OCI-LY7 (cell line): ENCODE data around the gene TMPRSS2. TPM values are rescaled to one million over a fixed set of nuclear protein-coding genes. Genes with fewer than 3 reads are reported as not detected.

Experiments
- BruUV-seq: library from RNA; stranded (reverse); fragments of 400-500 nt; replicated peaks from 2 replicates; lab custom pipeline; 2021; lab: Mats Ljungman, UMichigan
- CTCF ChIA-PET: fragments of 300-600 bp; sonication (Branson Sonifier 250); formaldehyde crosslinking; loops from one replicate; lab custom pipeline; 2022; ENCODE audit warnings: antibody characterized with exemption; ENCODE audit not compliant: unreplicated experiment; lab: Charles Lee
- POLR2A ChIA-PET: fragments of 300-600 bp; sonication (Branson Sonifier 250); formaldehyde crosslinking; loops from one replicate; lab custom pipeline; 2022; ENCODE audit warnings: antibody characterized with exemption; lab: Charles Lee
- DNase-seq: peaks from one replicate; pipeline ENCODE4 v3.0.0-alpha.2; 2015; ENCODE audit warnings: low spot score
- H2AFZ ChIP-seq: fragments of 200-600 bp; sonication (generic), shearing (Covaris generic); 2 replicates; pipeline ENCODE4 v1.6.1; 2014; ENCODE audit warnings: mild to moderate bottlenecking, antibody characterized with exemption, low read length, moderate library complexity
- H3K27ac ChIP-seq: fragments of 200-600 bp; sonication (generic); 2 replicates; pipeline ENCODE4 v1.5.1; 2014; ENCODE audit warnings: mixed run types, low read depth, mild to moderate bottlenecking, moderate library complexity, low read length, inconsistent platforms; ENCODE audit not compliant: poor library complexity, severe bottlenecking
- H3K36me3 ChIP-seq: fragments of 200-600 bp; sonication (generic); 2 replicates; pipeline ENCODE4 v1.6.1; 2014; ENCODE audit warnings: mild to moderate bottlenecking, antibody characterized with exemption, low read length, moderate library complexity, mixed read lengths; ENCODE audit not compliant: insufficient read depth
- H3K4me1 ChIP-seq: fragments of 200-600 bp; sonication (generic); 2 replicates; pipeline ENCODE4 v1.5.1; 2014; ENCODE audit warnings: mild to moderate bottlenecking, low read length; ENCODE audit not compliant: insufficient read depth, poor library complexity, severe bottlenecking
- H3K4me2 ChIP-seq: fragments of 200-600 bp; sonication (generic); 2 replicates; pipeline ENCODE4 v1.6.1; 2014; ENCODE audit warnings: mild to moderate bottlenecking, low read length
- H3K4me3 ChIP-seq: fragments of 200-600 bp; sonication (generic); 2 replicates; pipeline ENCODE4 v1.5.1; 2014; ENCODE audit warnings: mild to moderate bottlenecking, low read depth, low read length; ENCODE audit not compliant: poor library complexity, severe bottlenecking
- H3K79me2 ChIP-seq: fragments of 200-600 bp; sonication (generic); 2 replicates; pipeline ENCODE4 v1.6.1; 2016; ENCODE audit warnings: low read depth, mild to moderate bottlenecking, low read length, moderate library complexity, mixed read lengths; ENCODE audit not compliant: insufficient read depth
- H3K9me2 ChIP-seq: fragments of 200-600 bp; sonication (generic); 2 replicates; pipeline ENCODE4 v1.6.1; 2016; ENCODE audit warnings: mild to moderate bottlenecking, low read length, mixed read lengths; ENCODE audit not compliant: insufficient read depth
- H3K9me3 ChIP-seq: fragments of 200-600 bp; sonication (generic); 2 replicates; pipeline ENCODE4 v1.6.1; 2014; ENCODE audit warnings: mild to moderate bottlenecking, mixed run types, low read length, mixed read lengths
- H4K20me1 ChIP-seq: fragments of 200-600 bp; sonication (generic); 2 replicates; pipeline ENCODE4 v1.6.1; 2014; ENCODE audit warnings: mild to moderate bottlenecking, antibody characterized with exemption, low read length, moderate library complexity, mixed read lengths; ENCODE audit not compliant: insufficient read depth
- EZH2phosphoT487 ChIP-seq: fragments of 200-600 bp; sonication (generic); IDR thresholded peaks from 2 replicates; pipeline ENCODE4 v1.6.1; 2018; ENCODE audit warnings: low read depth, borderline replicate concordance, mild to moderate bottlenecking, mixed run types, antibody characterized with exemption, low read length, moderate library complexity, mixed read lengths
- intact Hi-C: fragments of 100-400 bp; cut with micrococcal nuclease; formaldehyde crosslinking; loops from one replicate; pipeline ENCODE4 v1.10.0; 2022; ENCODE audit not compliant: unreplicated experiment
- total RNA-seq, 2 experiments: library from RNA; depleted of rRNA in 1 of 2; stranded (reverse); fragments of >200 nt in 1 of 2; shearing (Covaris generic) in 1 of 2; gene quantifications; 2 replicates each; pipeline ENCODE4 v1.2.3, GENCODE V29; 2014 to 2022
- TF ChIP-seq, protein P1 (sequence below): fragments of 200-600 bp; sonication (generic); conservative IDR thresholded peaks from 2 replicates; pipeline ENCODE4 v1.5.1; 2014; ENCODE audit warnings: mild to moderate bottlenecking, antibody characterized with exemption, low read length, moderate library complexity, mixed read lengths

TMPRSS2 gene
- total RNA-seq, 2 experiments from 2014 or later: 0.09 TPM; not detected in 1

DNA sequence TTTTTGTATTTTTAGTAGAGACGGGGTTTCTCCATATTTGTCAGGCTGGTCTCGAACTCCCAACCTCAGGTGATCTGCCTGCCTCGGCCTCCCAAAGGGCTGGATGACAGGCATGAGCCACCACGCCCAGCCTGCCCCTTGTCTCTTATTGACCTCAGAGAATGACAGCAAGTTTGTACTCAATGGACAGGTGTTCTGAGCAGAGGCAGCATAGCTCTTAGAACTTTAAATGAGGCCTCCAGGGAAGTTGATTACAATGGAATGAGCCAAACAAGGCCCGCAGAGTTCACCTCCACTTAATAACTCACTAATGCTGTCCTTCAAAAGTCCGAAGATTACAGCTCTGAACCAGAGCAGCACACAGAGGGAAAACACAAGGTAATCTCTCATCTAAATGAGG is 10.9 kb downstream of the TMPRSS2 start:
- DNase-seq: no peak
- Histone ChIP-seq H3K79me2 (no peaks in the 10 kb centered on the region), H3K36me3 (no peaks in the 10 kb centered on the region), H3K9me2 (no peaks in the 10 kb centered on the region), H3K4me2 (no peak overlapping the region), H2AFZ (no peak overlapping the region), H4K20me1 (no peaks in the 10 kb centered on the region), H3K4me1 (no peaks in the 10 kb centered on the region), H3K9me3 (no peaks in the 10 kb centered on the region), H3K4me3 (no peak overlapping the region), H3K27ac (no peak overlapping the region)
- intact Hi-C loops: no loop called here
- POLR2A ChIA-PET: no interaction called here
- CTCF ChIA-PET: no interaction called here
- no TSS peak for BruUV-seq
- TF ChIP-seq EZH2phosphoT487: no peak
- TF ChIP-seq, protein P1, sequence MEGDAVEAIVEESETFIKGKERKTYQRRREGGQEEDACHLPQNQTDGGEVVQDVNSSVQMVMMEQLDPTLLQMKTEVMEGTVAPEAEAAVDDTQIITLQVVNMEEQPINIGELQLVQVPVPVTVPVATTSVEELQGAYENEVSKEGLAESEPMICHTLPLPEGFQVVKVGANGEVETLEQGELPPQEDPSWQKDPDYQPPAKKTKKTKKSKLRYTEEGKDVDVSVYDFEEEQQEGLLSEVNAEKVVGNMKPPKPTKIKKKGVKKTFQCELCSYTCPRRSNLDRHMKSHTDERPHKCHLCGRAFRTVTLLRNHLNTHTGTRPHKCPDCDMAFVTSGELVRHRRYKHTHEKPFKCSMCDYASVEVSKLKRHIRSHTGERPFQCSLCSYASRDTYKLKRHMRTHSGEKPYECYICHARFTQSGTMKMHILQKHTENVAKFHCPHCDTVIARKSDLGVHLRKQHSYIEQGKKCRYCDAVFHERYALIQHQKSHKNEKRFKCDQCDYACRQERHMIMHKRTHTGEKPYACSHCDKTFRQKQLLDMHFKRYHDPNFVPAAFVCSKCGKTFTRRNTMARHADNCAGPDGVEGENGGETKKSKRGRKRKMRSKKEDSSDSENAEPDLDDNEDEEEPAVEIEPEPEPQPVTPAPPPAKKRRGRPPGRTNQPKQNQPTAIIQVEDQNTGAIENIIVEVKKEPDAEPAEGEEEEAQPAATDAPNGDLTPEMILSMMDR: no peak

DNA sequence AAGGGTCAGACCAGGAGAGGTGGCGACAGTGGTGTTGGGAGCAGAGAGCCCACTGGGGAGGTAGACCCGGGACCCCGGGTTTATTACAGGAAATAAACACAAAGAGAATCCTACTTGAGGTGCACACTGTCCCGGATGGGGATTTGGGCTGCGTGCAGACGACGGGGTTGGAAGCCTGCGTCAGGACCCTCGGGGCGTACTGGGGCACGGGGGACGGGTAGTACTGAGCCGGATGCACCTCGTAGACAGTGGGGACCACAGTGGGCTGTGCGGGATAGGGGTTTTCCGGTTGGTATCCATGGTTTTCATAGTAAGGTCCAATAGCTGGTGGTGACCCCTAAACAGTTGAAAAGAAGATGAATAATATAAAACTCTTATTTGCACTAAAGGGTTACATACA is 13.7 kb downstream of the TMPRSS2 start:
- no TSS peak for BruUV-seq

DNA sequence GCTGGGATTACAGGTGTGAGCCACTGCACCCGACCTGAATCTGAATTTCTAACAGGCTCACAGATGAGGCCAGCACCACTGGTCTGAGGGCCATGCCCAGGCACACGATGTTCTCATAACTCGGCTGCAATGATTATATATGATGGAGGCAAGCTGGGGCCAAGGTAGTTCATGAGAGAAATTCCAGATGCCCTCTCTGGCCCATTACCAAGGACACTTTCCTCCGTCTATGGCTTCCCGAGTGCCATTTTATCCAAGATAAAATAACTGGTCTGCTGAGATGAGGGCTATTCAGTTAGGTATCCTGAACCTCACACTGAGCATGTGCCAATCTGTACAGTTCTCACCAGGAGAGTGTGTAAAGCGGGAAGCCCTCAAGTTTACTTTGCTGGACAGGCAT is 16.5 kb downstream of the TMPRSS2 start:
- no peaks in the 10 kb centered on the region for H3K36me3 ChIP-seq
- no peak overlapping the region for H3K4me2 ChIP-seq
- intact Hi-C loops: no loop called here
- no peaks in the 10 kb centered on the region for H3K79me2 ChIP-seq
- H4K20me1 ChIP-seq: no peaks in the 10 kb centered on the region
- H3K9me3 ChIP-seq: no peaks in the 10 kb centered on the region
- H3K27ac ChIP-seq: no peak overlapping the region
- CTCF ChIA-PET: no interaction called here
- H3K4me1 ChIP-seq: peaks cover 6% of the 10 kb centered on the region
- no peak for DNase-seq
- H2AFZ ChIP-seq: no peak overlapping the region
- TF ChIP-seq, protein P1: no peak
- no peak for TF ChIP-seq EZH2phosphoT487
- no peaks in the 10 kb centered on the region for H3K9me2 ChIP-seq
- POLR2A ChIA-PET: interaction anchor here (0.6 to 0.7 kb wide), 2 partner anchors 180 to 700 kb away, joined by 3 to 4 read pairs; no protein-coding TSS in a partner anchor
- no peak overlapping the region for H3K4me3 ChIP-seq
- BruUV-seq: no TSS peak

More for the DNA sequence above, 13.7 kb downstream of the TMPRSS2 start:
- POLR2A ChIA-PET: no interaction called here
- Histone ChIP-seq H3K4me1 (no peaks in the 10 kb centered on the region), H3K9me2 (no peaks in the 10 kb centered on the region), H3K36me3 (no peaks in the 10 kb centered on the region), H3K4me3 (no peak overlapping the region), H2AFZ (no peak overlapping the region), H4K20me1 (no peaks in the 10 kb centered on the region), H3K4me2 (no peak overlapping the region), H3K27ac (no peak overlapping the region), H3K79me2 (no peaks in the 10 kb centered on the region), H3K9me3 (no peaks in the 10 kb centered on the region)
- intact Hi-C loops: no loop called here
- TF ChIP-seq, protein P1: no peak
- no peak for TF ChIP-seq EZH2phosphoT487
- no peak for DNase-seq
- CTCF ChIA-PET: no interaction called here
